MM.1S (cell line): Measurements from ENCODE around the gene ARL6.

ENCODE experiments used
- CTCF ChIP-seq: fragments of 300-600 bp; sonication (generic); IDR thresholded peaks from 2 replicates; pipeline ENCODE4 v1.5.1; 2016; ENCODE audit warnings: antibody characterized with exemption, low read length, mixed read lengths
- EZH2 ChIP-seq: fragments of 300-600 bp; sonication (generic); optimal IDR thresholded peaks from 2 replicates; pipeline ENCODE3; 2017; ENCODE audit warnings: low read depth, mild to moderate bottlenecking, antibody characterized with exemption, low read length, mixed read lengths

- TF ChIP-seq CTCF (no peak), EZH2 (no peak)
Measured at GRCh38 chr3:97815149-97815917, 50.8 kb downstream of the ARL6 start.
